HG02870 (cell line): ENCODE results near the gene DAPK1.

Experiments
- ATAC-seq: cut with Tn5 transposase; IDR thresholded peaks from one replicate; pipeline ENCODE4 v1.9.1; 2021; ENCODE audit warnings: mild to moderate bottlenecking, moderate library complexity; ENCODE audit not compliant: unreplicated experiment

The DAPK1 gene

DNA sequence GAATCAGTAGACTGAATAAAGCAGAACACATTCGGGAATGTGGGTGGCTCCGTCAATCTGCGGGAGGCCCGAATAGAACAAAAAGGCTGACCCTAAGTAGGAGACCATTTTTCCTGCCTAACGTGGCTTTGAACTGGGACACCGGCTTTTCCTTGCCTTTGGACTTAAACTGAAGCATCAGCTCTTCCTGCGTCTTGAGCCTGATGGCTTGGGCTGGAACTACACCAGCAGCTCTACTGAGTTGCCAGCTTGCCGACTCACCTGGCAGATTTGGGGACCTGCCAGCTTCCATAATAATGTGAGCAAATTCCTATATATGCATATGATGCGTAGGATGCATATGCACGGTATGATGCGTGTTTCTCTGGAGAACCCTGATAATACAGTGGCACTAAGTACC, 111.3 kb downstream of the DAPK1 start:
- ATAC-seq = no peak

DNA sequence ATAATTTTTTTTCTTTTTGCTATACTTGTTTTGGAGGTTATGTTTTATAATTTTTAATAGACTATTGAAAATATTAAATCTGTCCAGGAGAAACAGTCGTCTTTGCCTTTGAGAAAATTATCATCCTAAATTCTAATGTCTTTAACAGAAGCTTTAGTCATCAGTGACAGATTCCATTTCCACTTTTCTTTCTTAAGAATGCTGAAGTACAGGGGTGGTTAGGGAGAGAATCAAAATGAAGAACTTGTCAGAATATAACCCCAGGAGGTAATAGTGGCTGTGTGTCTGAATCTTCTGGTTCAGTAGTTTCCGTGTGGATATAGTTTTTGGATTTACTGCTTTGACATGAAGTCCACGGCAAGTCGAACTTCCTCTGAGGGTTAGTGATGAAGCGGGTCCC, 111.8 kb downstream of the DAPK1 start:
- ATAC-seq = no peak

DNA sequence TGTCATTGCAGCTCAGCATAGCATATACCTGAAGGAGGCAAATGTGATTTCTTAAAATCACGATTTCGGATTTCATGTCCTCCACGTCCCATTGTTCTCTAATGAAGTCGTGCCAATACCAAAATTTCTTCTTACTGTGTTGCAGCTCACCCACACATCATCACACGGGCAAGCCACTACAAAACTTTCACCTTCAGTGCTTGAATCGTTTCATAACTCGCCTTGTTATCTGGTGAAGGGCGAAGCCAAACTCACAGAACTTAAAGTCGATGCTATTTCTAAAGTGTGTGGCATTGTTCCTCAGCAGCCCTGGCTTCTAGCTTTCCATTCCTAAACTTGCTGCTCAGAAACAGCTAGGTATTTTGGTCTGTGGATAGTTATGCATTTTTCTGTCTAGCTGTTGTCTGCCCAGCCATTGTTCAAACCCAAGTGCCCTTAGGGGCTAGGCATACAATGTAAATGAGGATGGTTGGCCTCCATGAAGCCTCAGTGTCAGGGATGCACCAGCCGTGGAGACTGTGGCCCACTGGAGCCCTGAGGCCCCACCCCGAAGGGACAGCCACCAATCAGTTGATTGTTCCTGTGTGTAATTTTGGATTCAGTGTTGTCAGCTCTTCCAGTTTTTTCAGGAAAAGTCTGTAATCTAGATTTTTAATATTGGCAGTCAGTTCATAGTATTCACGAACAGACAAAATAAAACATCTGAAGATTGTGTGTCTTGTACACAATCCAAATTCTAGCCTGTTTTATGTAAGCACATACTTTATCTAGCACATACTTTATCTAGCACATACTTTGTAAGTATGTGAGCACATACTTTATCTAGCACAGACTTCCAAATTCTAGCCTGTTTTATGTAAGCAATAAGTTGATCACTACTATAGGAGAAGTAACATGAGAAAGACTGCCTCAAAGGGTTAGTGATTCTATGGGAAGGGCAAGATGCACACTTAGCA, 112.8 kb downstream of the DAPK1 start:
- ATAC-seq = no peak

DNA sequence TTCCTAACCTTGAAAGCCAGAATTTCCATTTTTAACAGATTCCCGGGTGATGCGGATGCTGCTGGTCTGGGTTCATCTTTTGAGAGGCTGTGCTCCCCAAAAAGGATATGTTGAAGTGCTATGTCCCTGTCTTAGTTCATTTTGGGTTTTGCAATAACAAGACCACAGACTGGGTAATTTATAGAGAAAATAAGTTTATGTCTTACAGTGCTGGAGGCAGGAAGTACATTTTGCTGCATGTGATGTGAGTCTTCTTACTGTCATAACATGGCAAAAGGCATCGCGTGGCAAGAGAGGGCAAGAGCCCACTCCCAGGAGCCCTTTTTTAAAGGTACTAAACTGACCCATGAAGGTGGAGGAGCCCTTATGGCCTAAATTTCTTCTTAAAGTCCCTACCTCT, 114.1 kb downstream of the DAPK1 start:
- ATAC-seq = no peak

DNA sequence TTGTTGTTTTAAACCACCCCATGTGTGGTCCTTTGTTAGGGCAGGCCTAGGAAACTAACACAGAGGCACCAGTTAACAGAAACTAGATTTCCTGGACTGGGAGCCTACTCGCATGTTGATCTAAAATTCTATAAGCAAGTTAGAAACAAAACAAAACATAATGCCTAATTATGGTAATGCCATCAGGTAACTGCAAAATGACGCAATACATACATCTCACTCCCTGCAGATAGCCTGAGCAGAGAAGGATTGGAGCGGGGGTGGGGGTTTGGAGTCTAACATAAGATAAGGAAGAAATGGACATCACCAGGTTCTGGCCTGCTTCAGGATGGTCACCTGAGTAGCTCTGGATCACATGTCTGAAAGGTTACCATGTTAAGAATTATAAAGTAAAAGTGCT, 114.9 kb downstream of the DAPK1 start:
- ATAC-seq = no peak

DNA sequence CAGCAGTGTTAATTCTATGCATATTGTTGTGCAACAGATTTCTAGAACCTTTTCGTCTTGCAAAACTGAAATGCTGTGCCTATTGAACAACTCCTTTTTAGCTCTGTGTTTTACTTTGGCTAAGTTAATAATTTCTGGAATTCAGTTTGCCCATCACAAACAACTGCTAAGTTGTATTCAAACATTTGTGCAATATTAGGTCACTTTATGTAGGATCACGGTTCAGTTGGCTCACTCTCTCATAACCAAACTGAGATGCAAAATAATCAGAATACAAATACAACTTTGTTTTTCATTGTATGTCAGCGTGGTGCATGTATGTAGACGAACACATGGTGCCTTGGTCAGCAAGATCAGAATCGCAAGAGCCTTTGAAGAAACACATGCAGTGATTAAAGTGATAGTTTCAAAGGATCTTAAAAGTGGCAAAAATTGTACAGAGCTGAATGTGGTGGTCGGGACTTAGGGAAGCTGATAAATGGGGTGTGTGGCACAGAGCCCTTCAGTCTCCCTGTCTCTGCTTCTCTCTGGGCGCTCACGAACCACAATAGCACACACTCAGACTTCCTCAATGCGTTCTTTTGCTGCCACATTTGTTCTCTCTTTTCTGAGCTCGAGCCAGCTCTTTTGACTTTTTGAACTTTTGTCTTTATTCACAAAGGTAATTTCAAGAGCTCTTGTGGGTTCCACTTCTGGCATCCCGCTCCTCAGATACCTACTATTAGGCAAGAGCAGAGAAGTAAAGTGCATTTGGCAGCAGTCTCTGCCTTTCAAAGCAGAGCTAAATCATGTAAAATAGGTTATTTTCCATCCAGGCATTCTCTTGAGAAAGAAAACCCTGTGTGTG, 115.8 kb downstream of the DAPK1 start:
- ATAC-seq = no peak

DNA sequence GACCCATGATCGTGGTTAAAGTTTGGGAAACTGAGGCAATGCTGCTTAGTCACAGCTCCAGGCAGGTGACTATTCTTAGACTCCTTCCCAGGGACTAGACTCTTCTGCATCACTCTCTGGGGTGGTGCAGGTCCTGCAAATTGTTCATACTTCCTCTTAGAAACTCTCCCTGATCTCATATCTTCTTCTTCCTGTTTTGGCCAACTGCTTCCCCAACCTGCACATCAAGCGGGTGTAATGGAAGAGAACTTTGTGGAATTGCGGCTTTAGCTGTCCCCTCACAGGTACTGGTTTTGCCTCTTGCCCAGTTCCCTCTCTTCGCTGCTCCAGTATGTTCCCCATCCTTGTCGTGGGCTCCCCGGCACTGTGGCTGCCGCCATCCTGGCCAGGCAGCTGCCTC, 116.7 kb downstream of the DAPK1 start:
- ATAC-seq = no peak

DNA sequence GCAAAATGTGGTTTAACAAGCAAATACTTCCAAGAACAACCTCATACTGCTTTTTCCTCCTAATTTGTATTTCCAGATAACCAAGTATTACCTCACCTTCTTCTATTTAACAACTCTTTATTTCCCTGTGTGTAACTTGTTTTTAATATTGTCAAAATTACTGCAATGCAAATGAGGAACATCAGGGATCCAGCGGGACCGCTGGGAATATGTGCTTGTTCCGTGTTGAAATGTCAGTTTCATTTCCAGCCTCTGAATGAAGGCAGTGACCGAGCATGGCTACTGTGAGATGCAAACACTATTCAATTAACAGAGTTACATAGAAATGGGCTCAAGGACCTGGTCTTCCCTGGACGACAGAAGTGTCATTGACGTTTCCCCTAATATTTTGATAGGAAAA, 117.5 kb downstream of the DAPK1 start:
- no peak for ATAC-seq

DNA sequence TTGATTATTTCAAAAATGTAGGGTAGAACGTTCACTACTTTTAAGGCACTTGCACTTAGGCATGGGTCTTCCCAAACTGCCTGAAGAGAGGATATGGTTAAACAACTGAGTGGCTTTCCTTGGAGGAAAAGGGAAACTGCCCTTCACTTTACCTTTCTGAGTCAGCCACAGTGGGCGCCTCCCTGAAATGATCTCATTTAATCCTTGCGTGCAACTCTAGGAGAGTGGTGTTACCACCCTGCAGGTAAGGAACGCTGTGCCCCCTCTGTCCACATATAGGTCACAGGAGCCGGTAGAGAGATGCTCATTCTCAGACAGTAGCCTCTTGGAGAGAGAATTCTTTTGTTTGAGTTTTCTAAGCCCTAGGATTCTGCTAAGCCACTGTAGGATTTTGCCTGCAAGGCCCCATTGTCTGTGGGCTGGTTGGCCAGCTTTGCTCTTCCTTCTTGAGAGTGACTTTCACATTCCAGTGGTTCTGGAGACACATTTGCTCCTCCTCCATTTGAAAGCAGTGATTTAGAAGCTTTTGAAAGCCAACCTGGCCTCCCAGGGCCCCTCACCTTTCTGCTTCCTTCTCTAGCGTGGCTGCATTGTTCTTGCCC, 118.0 kb downstream of the DAPK1 start:
- ATAC-seq = no peak

DNA sequence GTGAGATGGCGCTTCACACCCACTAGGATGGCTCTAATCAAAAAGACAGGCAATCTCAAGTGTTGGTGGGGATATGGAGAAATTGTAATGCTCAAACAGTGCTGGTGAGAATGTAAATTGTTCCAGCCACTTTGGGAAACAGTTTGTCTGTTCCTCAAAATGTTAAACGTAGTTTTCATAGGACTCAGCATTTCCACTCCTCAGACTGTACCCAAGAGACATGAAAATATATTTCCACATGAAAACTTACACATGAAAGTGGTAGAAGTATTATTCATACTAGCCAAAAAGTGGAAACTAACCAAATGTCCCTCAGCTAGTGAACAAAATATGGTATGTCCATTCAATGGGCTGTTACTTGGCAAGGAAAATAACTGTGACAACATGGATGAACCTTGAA, 120.6 kb downstream of the DAPK1 start:
- ATAC-seq = no peak

DNA sequence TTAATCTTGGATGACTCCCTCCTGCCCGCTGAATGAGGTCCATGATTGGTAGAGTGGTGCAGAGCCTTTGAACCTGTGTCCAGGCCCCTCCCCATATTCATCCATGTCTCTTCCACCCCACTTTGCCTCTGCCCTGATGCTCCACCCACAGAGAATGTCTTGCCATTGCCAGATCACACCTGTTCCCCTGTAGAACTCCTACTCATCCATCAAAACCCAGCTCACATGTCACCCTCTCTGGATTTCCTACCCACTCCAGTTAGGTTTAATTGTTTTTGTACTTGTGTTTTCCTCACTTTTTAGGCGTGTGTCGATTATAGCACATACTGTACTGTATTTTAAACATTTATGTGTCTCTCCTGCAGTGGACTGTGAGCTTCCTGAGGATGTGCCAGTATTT, 121.3 kb downstream of the DAPK1 start:
- no peak for ATAC-seq

DNA sequence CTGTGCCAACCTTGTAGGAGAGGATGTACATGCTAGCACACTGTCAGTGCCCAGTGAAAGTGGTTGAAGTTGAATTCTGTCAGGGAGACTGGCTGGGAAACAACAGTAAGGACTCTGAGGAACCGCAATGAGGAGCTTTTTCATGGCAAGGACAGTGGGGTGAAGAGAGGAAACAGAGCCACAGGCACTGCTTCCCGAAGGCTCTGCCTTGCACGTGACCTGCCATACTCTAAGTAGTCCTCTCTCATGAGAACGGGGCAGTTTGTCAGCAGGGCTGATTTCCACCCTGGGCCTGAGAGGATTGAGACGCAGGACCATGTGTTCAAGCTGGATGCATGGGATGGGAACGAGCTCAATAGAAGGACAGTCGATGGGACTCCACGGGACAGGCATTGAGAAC, 121.7 kb downstream of the DAPK1 start:
- ATAC-seq = no peak

DNA sequence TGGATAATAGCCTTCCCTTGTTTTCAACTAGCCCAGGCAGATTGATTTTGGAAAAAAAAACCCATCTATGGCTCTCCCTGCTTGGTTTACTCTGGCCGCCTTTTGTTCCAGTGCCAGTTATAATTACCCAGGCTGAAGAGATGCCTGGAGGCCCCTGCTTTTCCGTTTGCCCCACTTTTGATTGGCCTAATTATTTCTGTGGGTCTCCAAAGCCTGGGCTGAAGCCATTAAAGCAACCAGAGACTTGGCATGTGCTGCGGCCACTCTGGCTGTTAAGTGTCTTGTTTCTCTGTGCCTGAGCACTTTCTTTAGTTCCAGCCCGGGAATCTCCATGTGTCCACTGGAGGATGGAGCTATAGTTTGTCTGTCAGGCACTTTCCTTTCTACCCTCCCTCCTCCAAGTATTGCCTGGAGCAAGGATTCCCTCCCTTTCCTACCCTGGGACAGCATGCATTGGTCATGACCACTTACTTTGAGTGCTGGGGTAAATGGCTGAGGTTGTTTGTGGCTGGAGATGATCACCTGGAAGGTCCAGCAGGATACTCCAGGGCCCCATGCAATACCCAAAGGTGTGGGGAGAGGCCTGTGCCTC, 123.2 kb downstream of the DAPK1 start:
- no peak for ATAC-seq

DNA sequence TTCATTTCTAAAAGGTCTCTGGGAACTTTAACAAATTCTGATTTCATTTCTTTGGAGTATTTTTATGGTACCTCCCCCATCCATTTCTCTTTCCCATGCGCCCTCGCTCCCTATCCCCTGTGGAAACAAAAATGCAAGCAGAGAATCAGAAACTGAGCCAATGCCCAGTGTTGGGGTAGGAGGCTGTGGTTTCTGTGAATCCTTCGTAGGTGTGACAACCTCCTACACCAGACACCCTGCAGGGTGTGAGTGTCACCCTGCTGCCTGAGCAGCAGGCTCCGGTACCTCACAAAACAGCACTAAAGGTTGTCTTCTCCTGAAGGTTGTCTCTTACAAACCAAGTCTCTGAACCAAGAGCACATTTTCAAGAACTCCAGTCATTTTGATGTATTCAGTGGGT, 124.4 kb downstream of the DAPK1 start:
- no peak for ATAC-seq

DNA sequence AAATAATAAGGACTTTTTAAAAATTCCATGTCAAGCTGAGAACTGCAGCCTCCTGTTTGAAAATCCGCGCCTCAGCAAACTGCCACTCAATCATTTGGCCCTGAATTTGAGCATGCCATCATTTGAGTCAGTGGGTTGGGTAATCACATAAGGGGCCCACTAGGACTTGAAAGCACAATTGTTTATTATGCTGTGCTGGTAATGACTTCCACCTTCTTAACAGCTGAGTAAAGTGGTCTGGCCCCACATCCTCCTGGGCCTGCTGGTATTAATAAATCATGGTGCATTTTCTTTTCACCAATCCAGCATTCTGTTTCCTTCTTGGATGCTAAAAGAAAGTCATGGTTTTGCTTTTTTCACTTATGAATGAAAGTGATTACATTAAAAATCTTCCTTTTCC, 125.3 kb downstream of the DAPK1 start:
- ATAC-seq = no peak

DNA sequence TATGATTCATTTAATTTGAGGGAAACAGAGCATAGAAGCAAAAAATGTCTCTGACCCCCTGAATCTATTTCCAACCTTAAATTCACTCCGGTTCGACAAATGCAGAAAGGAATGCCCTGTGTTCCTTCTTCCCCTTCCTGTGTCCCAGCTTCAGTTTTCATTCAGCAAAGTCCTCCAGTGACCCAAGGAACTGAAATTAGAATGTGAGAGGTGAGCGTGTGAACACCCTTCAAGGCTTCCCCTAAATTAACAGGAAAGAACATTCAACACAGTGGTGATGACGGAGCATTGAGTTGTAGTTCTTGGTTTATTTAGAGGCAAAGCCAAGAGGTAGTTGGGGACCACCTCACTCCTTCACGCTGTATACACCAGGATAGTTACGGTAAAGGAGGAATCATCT, 130.7 kb downstream of the DAPK1 start:
- ATAC-seq = no peak

DNA sequence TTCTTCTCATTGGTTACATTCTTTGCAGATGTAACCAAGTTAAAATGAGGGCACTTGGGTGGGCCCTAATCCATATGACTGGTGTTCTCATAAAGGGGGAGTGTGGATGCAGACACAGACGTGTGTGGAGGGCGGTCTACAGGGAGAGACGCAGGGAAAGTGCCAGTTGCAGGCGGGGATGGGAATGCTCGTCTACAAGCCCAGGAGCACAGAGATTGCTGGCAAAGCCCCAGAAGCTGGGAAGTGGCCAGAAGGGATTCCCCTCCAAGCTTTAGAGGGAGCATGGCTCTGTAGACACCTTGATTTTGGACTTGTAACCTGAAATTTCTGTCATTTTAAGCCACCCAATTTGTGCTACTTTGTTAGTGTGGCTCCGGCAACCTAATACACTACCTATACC, 131.4 kb downstream of the DAPK1 start:
- ATAC-seq = no peak

DNA sequence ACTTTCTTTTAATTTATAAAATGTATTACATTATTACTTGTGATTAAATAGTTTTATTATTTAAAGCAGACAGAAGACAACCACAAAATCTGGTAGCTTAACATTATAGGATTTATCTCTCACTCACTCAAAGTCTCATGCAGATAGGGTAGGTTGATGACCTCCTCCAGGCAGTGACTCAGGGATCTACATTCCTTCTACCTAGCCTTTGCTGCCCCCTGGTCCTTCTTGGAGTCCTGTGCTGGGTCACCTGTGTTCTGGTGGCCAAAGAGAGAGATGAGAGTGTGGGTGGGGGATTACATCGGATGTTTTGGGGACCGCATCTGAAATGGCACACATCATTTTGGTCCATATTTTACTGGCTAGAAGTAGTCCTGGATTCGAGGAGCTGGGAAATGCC, 132.6 kb downstream of the DAPK1 start:
- no peak for ATAC-seq

DNA sequence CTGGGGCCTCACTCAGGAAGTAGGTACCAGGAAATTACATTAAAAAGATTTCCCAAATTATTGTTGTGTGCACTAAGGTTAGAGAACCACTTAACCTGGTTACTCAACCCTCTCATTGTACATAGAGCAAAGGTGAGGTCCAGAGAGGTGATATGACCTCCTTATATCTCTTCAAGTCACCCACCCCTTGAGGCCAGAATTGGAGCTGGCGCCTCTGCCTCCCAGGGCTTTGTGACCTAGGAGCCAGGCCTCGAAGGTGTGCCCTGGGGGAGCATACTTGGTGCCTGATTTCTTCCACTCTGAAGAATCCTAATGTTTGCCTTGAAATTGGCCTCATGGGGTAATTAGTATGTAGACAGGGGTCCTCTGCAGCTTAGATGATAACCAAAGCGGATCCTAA, 133.2 kb downstream of the DAPK1 start:
- ATAC-seq = no peak

DNA sequence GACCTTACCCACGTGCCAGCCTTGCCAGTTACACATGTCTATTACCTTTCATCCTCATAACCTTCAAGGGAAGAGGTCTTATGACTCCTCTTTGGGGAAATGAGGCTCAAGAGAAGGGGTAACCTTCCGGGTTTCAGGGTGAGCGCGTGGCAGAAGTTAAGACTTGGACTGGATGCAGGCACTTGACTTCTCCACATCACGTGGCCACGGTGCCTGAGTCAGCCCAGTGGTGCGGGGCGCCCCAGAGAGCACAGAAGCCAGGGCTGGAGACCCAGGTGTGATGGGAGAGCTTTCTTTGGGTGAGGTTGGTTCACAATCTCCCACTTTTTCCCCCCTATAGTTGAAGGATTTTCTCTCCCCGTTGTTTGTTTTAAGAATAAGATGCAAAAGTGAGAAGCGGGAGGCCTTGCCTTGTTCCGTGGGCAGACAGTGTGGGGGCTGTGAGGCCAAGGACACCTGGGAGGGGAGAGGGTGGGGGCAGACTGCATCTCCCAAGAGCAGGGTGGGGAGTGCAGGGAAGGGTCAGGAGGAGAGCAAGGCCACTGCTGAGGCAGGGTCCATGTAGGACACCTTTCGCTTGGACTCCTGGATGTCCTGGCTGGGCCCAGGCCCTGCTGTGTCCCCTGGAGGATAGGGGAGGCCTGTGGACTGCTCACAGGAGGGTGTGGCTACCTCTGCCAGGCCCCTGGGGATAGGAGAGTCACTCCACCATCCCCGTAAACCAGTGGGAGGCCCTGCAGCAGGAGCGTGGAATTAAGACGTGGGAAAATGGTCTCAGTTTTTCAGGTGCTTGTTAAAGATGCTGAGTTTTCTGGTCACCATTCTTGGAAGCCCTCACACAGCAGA, 138.2 kb downstream of the DAPK1 start:
- ATAC-seq = no peak
